SK-N-MC (cell line): ENCODE measurements around the gene C17orf107.
A peak's percentile ranks its signal among the peaks of the same experiment; 100 is the strongest.

Experiments
- EZH2 ChIP-seq: fragments of 200-600 bp; sonication (generic); IDR thresholded peaks from one replicate; pipeline ENCODE4 v1.6.1; 2017; ENCODE audit warnings: antibody characterized with exemption
- FOXP2 ChIP-seq: optimal IDR thresholded peaks from 2 replicates; pipeline ENCODE3; 2011; ENCODE audit warnings: mild to moderate bottlenecking, moderate library complexity; ENCODE audit not compliant: insufficient read depth; ENCODE audit errors: extremely low read length, control extremely low read depth
- POLR2AphosphoS5 ChIP-seq: IDR thresholded peaks from 2 replicates; pipeline ENCODE4 v1.6.1; 2012; ENCODE audit warnings: mild to moderate bottlenecking, low read depth, low read length, borderline replicate concordance

GRCh38 chr17:4939796-4940554 lies 40.6 kb downstream of the C17orf107 start, which contains the start of the genes RNF167 and SLC25A11:
- TF ChIP-seq EZH2 (no peak), POLR2AphosphoS5 (peak; percentile 66; the same call in 1 of the 2 replicates), FOXP2 (no peak)
